ENCODE data around the gene NPIPB6. TPM values are rescaled to one million over a fixed set of nuclear protein-coding genes. Genes with fewer than 3 reads are reported as not detected.

Gene NPIPB6
- total RNA-seq, 1 donor from 2014 or later: 3.1 TPM

- Mint-ChIP-seq H3K27ac (ENCODE audit: unreplicated experiment) (no peak overlapping the region), H3K27me3 (ENCODE audit: unreplicated experiment) (peaks cover 14% of the 10 kb centered on the region), H3K4me1 (ENCODE audit: low read depth, unreplicated experiment) (peaks cover 4% of the 10 kb centered on the region), H3K36me3 (ENCODE audit: unreplicated experiment) (no peaks in the 10 kb centered on the region), H3K4me3 (ENCODE audit: unreplicated experiment) (no peak overlapping the region), H3K9me3 (ENCODE audit: unreplicated experiment) (peaks cover 14% of the 10 kb centered on the region)
- TF ChIP-seq CTCF (IDR thresholded peaks at IDR 0.05; ENCODE audit: partially characterized antibody, unreplicated experiment): no peak
- DNase-seq: no peak
Observed at GRCh38 chr16:28324235-28324886, 38.9 kb downstream of the NPIPB6 start.

GRCh38 chr16:28321700-28322411, 41.5 kb downstream of the NPIPB6 start:
- Mint-ChIP-seq H3K4me1 (ENCODE audit: low read depth, unreplicated experiment) (peaks cover 18% of the 10 kb centered on the region), H3K27ac (ENCODE audit: unreplicated experiment) (peak overlapping the region; percentile 75), H3K27me3 (ENCODE audit: unreplicated experiment) (peaks cover 20% of the 10 kb centered on the region), H3K4me3 (ENCODE audit: unreplicated experiment) (no peak overlapping the region), H3K36me3 (ENCODE audit: unreplicated experiment) (no peaks in the 10 kb centered on the region), H3K9me3 (ENCODE audit: unreplicated experiment) (peaks cover 16% of the 10 kb centered on the region)
- DNase-seq: peak; percentile 80
- TF ChIP-seq CTCF (IDR thresholded peaks at IDR 0.05; ENCODE audit: partially characterized antibody, unreplicated experiment): peak; percentile 89

GRCh38 chr16:28320741-28321140, 42.6 kb downstream of the NPIPB6 start:
- Mint-ChIP-seq H3K27ac (ENCODE audit: unreplicated experiment) (no peak overlapping the region), H3K4me1 (ENCODE audit: low read depth, unreplicated experiment) (peaks cover 18% of the 10 kb centered on the region), H3K27me3 (ENCODE audit: unreplicated experiment) (peaks cover 21% of the 10 kb centered on the region), H3K36me3 (ENCODE audit: unreplicated experiment) (no peaks in the 10 kb centered on the region), H3K9me3 (ENCODE audit: unreplicated experiment) (peaks cover 16% of the 10 kb centered on the region), H3K4me3 (ENCODE audit: unreplicated experiment) (no peak overlapping the region)
- TF ChIP-seq CTCF (IDR thresholded peaks at IDR 0.05; ENCODE audit: partially characterized antibody, unreplicated experiment): no peak
- DNase-seq: no peak

GRCh38 chr16:28320023-28320561, 43.2 kb downstream of the NPIPB6 start:
- peaks cover 13% of the 10 kb centered on the region for H3K9me3 Mint-ChIP-seq (ENCODE audit: unreplicated experiment)
- H3K36me3 Mint-ChIP-seq (ENCODE audit: unreplicated experiment): no peaks in the 10 kb centered on the region
- H3K27ac Mint-ChIP-seq (ENCODE audit: unreplicated experiment): no peak overlapping the region
- H3K4me1 Mint-ChIP-seq (ENCODE audit: low read depth, unreplicated experiment): peaks cover 18% of the 10 kb centered on the region
- DNase-seq: no peak
- peaks cover 22% of the 10 kb centered on the region for H3K27me3 Mint-ChIP-seq (ENCODE audit: unreplicated experiment)
- H3K4me3 Mint-ChIP-seq (ENCODE audit: unreplicated experiment): no peak overlapping the region
- no peak for TF ChIP-seq CTCF (IDR thresholded peaks at IDR 0.05; ENCODE audit: partially characterized antibody, unreplicated experiment)
